ENCODE measurements around the gene TUBA4B.

The TUBA4B gene

GRCh38 chr2:219252900-219253752 is at the start of gene TUBA4B:
Gene TUBA4B, plus strand, starts transcription at chr2:219253243. Its CDS starts 165 bp downstream, at chr2:219253408.
- DNase-seq: peak; percentile 50 to 70

GRCh38 chr2:219204425-219205164 is 48.4 kb upstream of the TUBA4B start:
- no peak for DNase-seq

- DNase-seq: no peak
Observed at GRCh38 chr2:219205165-219205538, 47.9 kb upstream of the TUBA4B start.

GRCh38 chr2:219205981-219206327 is 47.1 kb upstream of the TUBA4B start:
- DNase-seq: no peak

GRCh38 chr2:219206328-219207133 is 46.5 kb upstream of the TUBA4B start, which contains the start of gene ZFAND2B:
Gene ZFAND2B, plus strand, starts transcription at chr2:219206782. Its CDS starts 206 bp downstream, at chr2:219206988.
- DNase-seq: peak; percentile 85 to 98

- no peak for DNase-seq
Observed at GRCh38 chr2:219207134-219207883, 45.7 kb upstream of the TUBA4B start.

GRCh38 chr2:219207884-219208740 is 44.9 kb upstream of the TUBA4B start:
- DNase-seq: no peak

- DNase-seq: no peak
Observed at GRCh38 chr2:219209236-219210195, 43.5 kb upstream of the TUBA4B start.

GRCh38 chr2:219210196-219210885 is 42.7 kb upstream of the TUBA4B start:
- no peak for DNase-seq

- no peak for DNase-seq
Observed at GRCh38 chr2:219210886-219211362, 42.1 kb upstream of the TUBA4B start.

- DNase-seq: no peak
Observed at GRCh38 chr2:219213026-219213415, 40.0 kb upstream of the TUBA4B start.

GRCh38 chr2:219213486-219214071 is 39.5 kb upstream of the TUBA4B start:
- DNase-seq: no peak

- DNase-seq: no peak
Observed at GRCh38 chr2:219214141-219214540, 38.9 kb upstream of the TUBA4B start.

- DNase-seq: no peak
Observed at GRCh38 chr2:219214786-219215185, 38.3 kb upstream of the TUBA4B start.

- DNase-seq: no peak
Observed at GRCh38 chr2:219215871-219216534, 37.0 kb upstream of the TUBA4B start.

GRCh38 chr2:219216535-219216915 is 36.5 kb upstream of the TUBA4B start:
- no peak for DNase-seq

- peak; percentile 66 to 78 for DNase-seq
Observed at GRCh38 chr2:219218217-219218731, 34.8 kb upstream of the TUBA4B start.

Data from NCI-H526 (cell line).